H1 (cell line): ENCODE data around the gene RANGRF. TPM values are rescaled to one million over a fixed set of nuclear protein-coding genes. Genes with fewer than 3 reads are reported as not detected.

Experiments
- CTCF ChIA-PET: fragments of 300-600 bp; sonication (Branson Sonifier 250); formaldehyde crosslinking; loops from one replicate; lab custom pipeline; 2021; ENCODE audit not compliant: partially characterized antibody; lab: Charles Lee
- POLR2A ChIA-PET: fragments of 300-600 bp; sonication (Branson Sonifier 250); formaldehyde crosslinking; loops from one replicate; lab custom pipeline; 2021; ENCODE audit warnings: inconsistent platforms; ENCODE audit not compliant: partially characterized antibody; lab: Charles Lee
- DNase-seq, 2 experiments: peaks; one replicate each; pipeline versions ENCODE4 v3.0.0 to v3.0.0-alpha.2; 2010 to 2022; ENCODE audit warnings: low spot score in 2 of 2, low read depth in 1 of 2, mixed read lengths in 1 of 2
- FAIRE-seq: peaks from 2 replicates; lab custom pipeline; 2011; peaks lifted over from hg19 to GRCh38; lab: Jason Lieb, UNC
- H2AFZ ChIP-seq: 2 replicates; pipeline ENCODE4 v1.8.1; 2012; ENCODE audit warnings: low read length, inconsistent platforms
- H2AK5ac ChIP-seq: 2 replicates; pipeline ENCODE4 v1.6.1; 2013; ENCODE audit warnings: low read depth, low read length
- H2BK120ac ChIP-seq: replicated peaks from 2 replicates; pipeline ENCODE3; 2013; ENCODE audit warnings: low read depth, low read length, inconsistent platforms
- H2BK12ac ChIP-seq: 2 replicates; pipeline ENCODE4 v1.6.1; 2013; ENCODE audit warnings: low read depth, low read length
- H2BK15ac ChIP-seq: 2 replicates; pipeline ENCODE4 v1.6.1; 2013; ENCODE audit warnings: low read length
- H2BK20ac ChIP-seq: 2 replicates; pipeline ENCODE4 v1.6.1; 2013; ENCODE audit warnings: low read length
- H2BK5ac ChIP-seq: 2 replicates; pipeline ENCODE4 v1.6.1; 2013; ENCODE audit warnings: low read depth, low read length
- H3K14ac ChIP-seq: 2 replicates; pipeline ENCODE4 v1.6.1; 2013; ENCODE audit warnings: inconsistent platforms; ENCODE audit not compliant: insufficient read length
- H3K18ac ChIP-seq: 2 replicates; pipeline ENCODE4 v1.6.1; 2013; ENCODE audit warnings: low read length; ENCODE audit errors: extremely low read depth
- H3K23ac ChIP-seq: 2 replicates; pipeline ENCODE4 v1.6.1; 2013; ENCODE audit warnings: inconsistent platforms; ENCODE audit not compliant: insufficient read length
- H3K23me2 ChIP-seq: 2 replicates; pipeline ENCODE4 v1.6.1; 2013; ENCODE audit warnings: low read depth, low read length
- H3K27ac ChIP-seq: 2 replicates; pipeline ENCODE4 v1.6.1; 2011; ENCODE audit warnings: low read depth, low read length, inconsistent platforms
- H3K27me3 ChIP-seq, 4 experiments: replicated peaks in 1 of 4; 1 replicate in 1 of 4; 2 replicates in 3 of 4; pipeline versions ENCODE4 v1.6.1 to v1.8.1; 2011 to 2013; ENCODE audit warnings: low read length in 3 of 4, mild to moderate bottlenecking in 3 of 4, inconsistent platforms in 2 of 4, mixed read lengths in 2 of 4, moderate library complexity in 1 of 4; ENCODE audit not compliant: control insufficient read depth in 3 of 4, insufficient read depth in 3 of 4; ENCODE audit errors: extremely low read depth in 1 of 4
- H3K36me3 ChIP-seq, 4 experiments: 2 replicates each; pipeline versions ENCODE4 v1.6.1 to v1.8.1; 2011 to 2013; ENCODE audit warnings: mild to moderate bottlenecking in 4 of 4, low read length in 3 of 4, moderate library complexity in 2 of 4, control low read depth in 1 of 4, inconsistent platforms in 1 of 4; ENCODE audit not compliant: insufficient read depth in 4 of 4, control insufficient read depth in 2 of 4
- H3K4ac ChIP-seq: replicated peaks from 2 replicates; pipeline ENCODE3; 2013; ENCODE audit warnings: low read length, low read depth, mixed read lengths, inconsistent platforms; ENCODE audit not compliant: insufficient read length
- H3K4me1 ChIP-seq, 4 experiments: replicated peaks in 1 of 4; 1 replicate in 1 of 4; 2 replicates in 3 of 4; pipeline versions ENCODE4 v1.6.1 to v1.8.1; 2011 to 2013; ENCODE audit warnings: low read length in 3 of 4, inconsistent platforms in 2 of 4, mixed read lengths in 1 of 4; ENCODE audit not compliant: insufficient read depth in 4 of 4, control insufficient read depth in 3 of 4
- H3K4me2 ChIP-seq, 2 experiments: 2 replicates each; pipeline versions ENCODE4 v1.6.1 to v1.8.1; 2011 to 2013; ENCODE audit warnings: low read depth in 2 of 2, low read length in 2 of 2, control low read depth in 1 of 2, inconsistent platforms in 1 of 2, mild to moderate bottlenecking in 1 of 2; ENCODE audit not compliant: insufficient read depth in 1 of 2
- H3K4me3 ChIP-seq, 4 experiments: fragments of 200-600, 300-600 bp in 1 of 4; sonication (generic), shearing (Covaris generic), sonication (Bioruptor Twin) in 1 of 4; 2 replicates each; pipeline versions ENCODE4 v1.5.1 to v1.8.1; 2011 to 2016; ENCODE audit warnings: low read length in 4 of 4, low read depth in 3 of 4, control low read depth in 2 of 4, inconsistent platforms in 2 of 4, mild to moderate bottlenecking in 2 of 4, mixed read lengths in 1 of 4, moderate library complexity in 1 of 4; ENCODE audit not compliant: insufficient read depth in 2 of 4; ENCODE audit errors: extremely low read depth in 1 of 4
- H3K56ac ChIP-seq: replicated peaks from 2 replicates; pipeline ENCODE3; 2013; ENCODE audit warnings: low read depth, mild to moderate bottlenecking, mixed read lengths, low read length, inconsistent platforms; ENCODE audit not compliant: insufficient read length
- H3K79me1 ChIP-seq: 2 replicates; pipeline ENCODE4 v1.6.1; 2013; ENCODE audit warnings: low read depth, low read length, control low read depth
- H3K79me2 ChIP-seq, 2 experiments: 2 replicates each; pipeline versions ENCODE4 v1.6.1 to v1.8.1; 2012 to 2013; ENCODE audit warnings: low read length in 2 of 2, mild to moderate bottlenecking in 2 of 2, inconsistent platforms in 1 of 2; ENCODE audit not compliant: insufficient read depth in 2 of 2, control insufficient read depth in 1 of 2
- H3K9ac ChIP-seq, 4 experiments: replicated peaks in 1 of 4; 1 replicate in 1 of 4; 2 replicates in 3 of 4; pipeline versions ENCODE4 v1.6.1 to v1.8.1; 2011 to 2013; ENCODE audit warnings: low read depth in 3 of 4, low read length in 3 of 4, control low read depth in 2 of 4, mild to moderate bottlenecking in 2 of 4, moderate library complexity in 2 of 4, inconsistent platforms in 1 of 4; ENCODE audit errors: extremely low read depth in 1 of 4
- H3K9me3 ChIP-seq, 2 experiments: 2 replicates each; pipeline versions ENCODE4 v1.6.1 to v1.8.1; 2012 to 2013; ENCODE audit warnings: mild to moderate bottlenecking in 2 of 2, moderate library complexity in 2 of 2, control low read depth in 1 of 2, inconsistent platforms in 1 of 2, low read depth in 1 of 2, low read length in 1 of 2, mixed read lengths in 1 of 2; ENCODE audit not compliant: insufficient read depth in 2 of 2
- H4K20me1 ChIP-seq, 2 experiments: replicated peaks in 1 of 2; 2 replicates each; pipeline versions ENCODE3 to v1.8.1; 2011 to 2013; ENCODE audit warnings: inconsistent platforms in 2 of 2, low read length in 2 of 2, mild to moderate bottlenecking in 1 of 2; ENCODE audit not compliant: insufficient read depth in 2 of 2, control insufficient read depth in 1 of 2
- H4K5ac ChIP-seq: 2 replicates; pipeline ENCODE4 v1.6.1; 2013; ENCODE audit warnings: low read length, low read depth, mixed read lengths, inconsistent platforms; ENCODE audit not compliant: insufficient read length
- H4K8ac ChIP-seq: 2 replicates; pipeline ENCODE4 v1.8.0; 2013; ENCODE audit warnings: mild to moderate bottlenecking, moderate library complexity, low read length, inconsistent platforms; ENCODE audit not compliant: insufficient read depth; ENCODE audit errors: extremely low read depth
- H4K91ac ChIP-seq: replicated peaks from 2 replicates; pipeline ENCODE3; 2013; ENCODE audit warnings: low read length, mixed read lengths, inconsistent platforms; ENCODE audit not compliant: insufficient read length
- ATF3 ChIP-seq: IDR thresholded peaks from 2 replicates; pipeline ENCODE4 v1.6.1; 2011; ENCODE audit warnings: low read depth, mild to moderate bottlenecking, low read length; ENCODE audit not compliant: insufficient read depth
- CTCF ChIP-seq, 3 experiments: IDR thresholded peaks; 1 replicate in 2 of 3; 2 replicates in 1 of 3; pipeline versions ENCODE4 v1.5.1 to v1.6.1; 2011; ENCODE audit warnings: low read length in 3 of 3, mild to moderate bottlenecking in 3 of 3, inconsistent platforms in 2 of 3, low read depth in 1 of 3, moderate library complexity in 1 of 3; ENCODE audit not compliant: insufficient read depth in 1 of 3; ENCODE audit errors: control extremely low read depth in 1 of 3
- RAD21 ChIP-seq, 2 experiments: IDR thresholded peaks in 1 of 2; conservative IDR thresholded peaks in 1 of 2; 2 replicates each; pipeline ENCODE4 v1.6.1; 2011; ENCODE audit warnings: low read depth in 2 of 2, low read length in 2 of 2, improper control_type of control experiment in 1 of 2, inconsistent platforms in 1 of 2, mild to moderate bottlenecking in 1 of 2, moderate library complexity in 1 of 2
- WGBS, 2 experiments: shearing (Covaris generic) in 1 of 2; methylation state at CpG; one replicate each; pipeline versions ENCODE4 v1.1.6 to v1.1.7; 2013 to 2015; ENCODE audit warnings: low lambda C conversion rate in 2 of 2, mixed read lengths in 2 of 2, inconsistent platforms in 1 of 2, low coverage in 1 of 2, missing lambda C conversion rate in 1 of 2; ENCODE audit not compliant: insufficient replicate concordance in 2 of 2, insufficient coverage in 1 of 2, insufficient read length in 1 of 2; ENCODE audit errors: extremely low coverage in 1 of 2, missing lambda C conversion rate in 1 of 2; 5-methylcytosine and 5-hydroxymethylcytosine counted together
- polyA plus RNA-seq, 7 experiments: library from polyadenylated mRNA; depleted of rRNA in 3 of 7; stranded (reverse) in 5 of 7; unstranded in 2 of 7; fragments of >200 nt in 5 of 7; fragments of 200-250 nt in 2 of 7; gene quantifications; 1 replicate in 5 of 7; 2 replicates in 1 of 7; 4 replicates in 1 of 7; pipeline versions ENCODE4 v1.2.1 to v1.2.3, GENCODE V29; 2011 to 2013; ENCODE audit warnings: missing spikeins in 2 of 7, mixed read lengths in 2 of 7
- total RNA-seq: library from RNA; stranded (reverse); fragmentation: NEBNext Ultra II Directional; extraction: Animal tissue kit (Norgen Biotek cat#: 25700); gene quantifications from 2 replicates; pipeline ENCODE4 v1.2.1, GENCODE V29; 2021

Gene RANGRF
- total and polyA plus RNA-seq, 2 of the 8 experiments (the other 6 are each of a cell fraction or from before 2014, with no cell fraction given): 36.9 to 49.6 TPM

- CTCF ChIA-PET: interaction anchor here (1.0 to 1.9 kb wide), 4 partner anchors 20 to 47 kb away, joined by 3 to 5 read pairs (median 4); no protein-coding TSS in a partner anchor
These were observed 34.7 kb upstream of the RANGRF start for GRCh38 chr17:8253801-8254200.

More at GRCh38 chr17:8253801-8254200, 34.7 kb upstream of the RANGRF start:
- no peak overlapping the region for H4K8ac ChIP-seq
- peaks cover 24 to 42% of the 10 kb centered on the region in 2 experiments for H3K79me2 ChIP-seq
- no peak overlapping the region for H3K4me3 ChIP-seq
- TF ChIP-seq RAD21 (IDR thresholded peaks at IDR 0.05 in 1 of 2, conservative IDR thresholded peaks at IDR 0.05 in 1 of 2; ENCODE audit: low read depth in 2 of 2, low read length in 2 of 2): peak; percentile 27 to 45; a peak in 2 of 4 replicates
- no peak for TF ChIP-seq ATF3
- peak in 2 of 3 experiments; percentile 9 to 29; a peak in 2 of 4 replicates for TF ChIP-seq CTCF (IDR thresholded peaks at IDR 0.05; ENCODE audit: control extremely low read depth in 1 of 3, insufficient read depth in 1 of 3, low read depth in 1 of 3, low read length in 3 of 3)
- no peak overlapping the region for H2BK15ac ChIP-seq
- H3K27me3 ChIP-seq: no peaks in the 10 kb centered on the region
- no peak overlapping the region for H3K14ac ChIP-seq
- no peak overlapping the region for H3K56ac ChIP-seq
- no peak for FAIRE-seq
- peaks cover 9% of the 10 kb centered on the region; the same call in 1 of the 2 replicates for H3K79me1 ChIP-seq
- WGBS, 2 experiments: 92% methylated on average over 8 of the region's 8 CpGs; no CpG with 5 or more reads in 1 of the 2 experiments
- H4K5ac ChIP-seq: no peak overlapping the region
- no peak overlapping the region for H2BK120ac ChIP-seq
- DNase-seq: no peak
- H3K23ac ChIP-seq: no peak overlapping the region
- peaks cover 16% of the 10 kb centered on the region for H3K23me2 ChIP-seq
- H3K4ac ChIP-seq: no peak overlapping the region
- H3K9me3 ChIP-seq: no peaks in the 10 kb centered on the region
- H3K9ac ChIP-seq: no peak overlapping the region
- no peak overlapping the region for H3K4me2 ChIP-seq
- no peak overlapping the region for H2BK20ac ChIP-seq
- H4K20me1 ChIP-seq: peaks cover 0 to 5% of the 10 kb centered on the region in 2 experiments
- H3K27ac ChIP-seq: no peak overlapping the region
- no peak overlapping the region for H3K18ac ChIP-seq
- H2AFZ ChIP-seq: no peak overlapping the region
- peaks cover 28 to 48% (median 40%) of the 10 kb centered on the region in 4 experiments for H3K36me3 ChIP-seq
- no peak overlapping the region for H2BK12ac ChIP-seq
- POLR2A ChIA-PET: interaction anchor here (1.0 to 66.3 kb wide), 4 partner anchors 10 to 81 kb away, joined by 3 to 1521 read pairs (median 763); partner anchors contain the start of genes CTC1, PFAS, RANGRF and SLC25A35
- H3K4me1 ChIP-seq: peaks cover 0 to 6% (median 3%) of the 10 kb centered on the region in 4 experiments; a peak in 5 of 7 replicates
- no peak overlapping the region for H4K91ac ChIP-seq
- no peak overlapping the region for H2BK5ac ChIP-seq
- no peak overlapping the region for H2AK5ac ChIP-seq
